Anterior cingulate cortex (tissue), 58 donors: Measurements from ENCODE around the gene NEURL1B.
"Not testable (repeated sequence)": the region's sequence is repeated elsewhere in the genome, so short reads cannot be mapped to it uniquely, and the experiment has no call there.

Experiments
- DNase-seq, 58 donors: peaks; one replicate each; lab custom pipeline; 2025; lab: John Stamatoyannopoulos, UW

The NEURL1B gene

GRCh38 chr5:172692451-172692850, 51.4 kb downstream of the NEURL1B start:
- DNase-seq, result no peak

- no peak for DNase-seq
Observed at GRCh38 chr5:172692981-172693380, 51.9 kb downstream of the NEURL1B start.

- no peak for DNase-seq
Observed at GRCh38 chr5:172694061-172694460, 53.0 kb downstream of the NEURL1B start.

- DNase-seq, result no peak
Observed at GRCh38 chr5:172694541-172694940, 53.5 kb downstream of the NEURL1B start.

GRCh38 chr5:172695232-172696054, 54.4 kb downstream of the NEURL1B start:
- no peak for DNase-seq

- DNase-seq, result peak in 2 of 58 donors; percentile 18 to 19
Observed at GRCh38 chr5:172696171-172696849, 55.2 kb downstream of the NEURL1B start.

- peak in 55 of 58 donors; percentile 32 to 87 (median 71) for DNase-seq
Observed at GRCh38 chr5:172697123-172698121, 56.4 kb downstream of the NEURL1B start.

- DNase-seq, result no peak
Observed at GRCh38 chr5:172699423-172699822, 58.4 kb downstream of the NEURL1B start.

GRCh38 chr5:172699999-172700364, 58.9 kb downstream of the NEURL1B start:
- DNase-seq, result no peak

GRCh38 chr5:172700365-172701290, 59.6 kb downstream of the NEURL1B start:
- DNase-seq, result no peak

- no peak for DNase-seq
Observed at GRCh38 chr5:172701291-172701656, 60.2 kb downstream of the NEURL1B start.

- no peak for DNase-seq
Observed at GRCh38 chr5:172703952-172704351, 62.9 kb downstream of the NEURL1B start.

- no peak for DNase-seq
Observed at GRCh38 chr5:172705576-172706084, 64.6 kb downstream of the NEURL1B start.

GRCh38 chr5:172706796-172707195, 65.7 kb downstream of the NEURL1B start:
- DNase-seq, result no peak

GRCh38 chr5:172707285-172708182, 66.5 kb downstream of the NEURL1B start:
- peak in 35 of 58 donors; percentile 3 to 63 (median 25) for DNase-seq

- DNase-seq, result no peak
Observed at GRCh38 chr5:172708183-172708505, 67.1 kb downstream of the NEURL1B start.

GRCh38 chr5:172710676-172711075, 69.6 kb downstream of the NEURL1B start:
- no peak for DNase-seq

- DNase-seq, result not testable (repeated sequence)
Observed at GRCh38 chr5:172711321-172711861, 70.3 kb downstream of the NEURL1B start.
